K562 (cell line): ENCODE results near the gene PGAM2. TPM values are rescaled to one million over a fixed set of nuclear protein-coding genes. Genes with fewer than 3 reads are reported as not detected.
A peak's percentile ranks its signal among the peaks of the same experiment; 100 is the strongest.

Source experiments
- ERF ChIP-seq: fragments of 450-650 bp; formaldehyde crosslinking; IDR thresholded peaks from 2 replicates; pipeline ENCODE4 v1.4.0; 2020; ENCODE audit warnings: mild to moderate bottlenecking, mixed read lengths
- FOXA1 ChIP-seq: fragments of 450-650 bp; IDR thresholded peaks from 2 replicates; pipeline ENCODE4 v1.6.1; 2016; ENCODE audit warnings: mild to moderate bottlenecking, borderline replicate concordance
- HMG20A ChIP-seq: fragments of 450-650 bp; formaldehyde crosslinking; conservative IDR thresholded peaks from 2 replicates; pipeline ENCODE4 v1.4.0; 2020; ENCODE audit warnings: mild to moderate bottlenecking, mixed read lengths
- HNRNPUL1 ChIP-seq: fragments of 200-400 bp; formaldehyde crosslinking; IDR thresholded peaks from 2 replicates; pipeline ENCODE4 v1.6.1; 2017; ENCODE audit warnings: low read length
- LCOR ChIP-seq: sonication (generic); formaldehyde crosslinking; IDR thresholded peaks from 2 replicates; pipeline ENCODE4 v1.8.0; 2022; ENCODE audit warnings: mild to moderate bottlenecking, missing genetic modification reagents
- MAFF ChIP-seq: IDR thresholded peaks from 2 replicates; pipeline ENCODE4 v1.6.1; 2012; ENCODE audit warnings: low read length, improper control_type of control experiment
- PBX2 ChIP-seq, 2 experiments: IDR thresholded peaks in 1 of 2; conservative IDR thresholded peaks in 1 of 2; 2 replicates each; pipeline ENCODE4 v1.6.1; 2016; ENCODE audit warnings: low read depth in 2 of 2, mild to moderate bottlenecking in 1 of 2, missing compliant biosample characterization in 1 of 2, missing genetic modification characterization in 1 of 2, moderate library complexity in 1 of 2
- PRPF4 ChIP-seq: fragments of 200-400 bp; formaldehyde crosslinking; IDR thresholded peaks from one replicate; pipeline ENCODE4 v1.6.1; 2017; ENCODE audit warnings: low read length, low read depth, mild to moderate bottlenecking; ENCODE audit not compliant: insufficient read depth, poor library complexity, severe bottlenecking
- RAD51 ChIP-seq: fragments of 450-650 bp; IDR thresholded peaks from 2 replicates; pipeline ENCODE4 v1.7.1; 2016; ENCODE audit warnings: low read depth, mild to moderate bottlenecking, borderline replicate concordance
- RBM14 ChIP-seq: fragments of 200-400 bp; formaldehyde crosslinking; IDR thresholded peaks from 2 replicates; pipeline ENCODE4 v1.6.1; 2018; ENCODE audit warnings: low read depth, mild to moderate bottlenecking, low read length, moderate library complexity, borderline replicate concordance; ENCODE audit not compliant: insufficient read depth
- RBM22 ChIP-seq: fragments of 200-400 bp; formaldehyde crosslinking; IDR thresholded peaks from 2 replicates; pipeline ENCODE4 v1.6.1; 2018; ENCODE audit warnings: low read length, low read depth; ENCODE audit not compliant: poor library complexity, severe bottlenecking
- SETDB1 ChIP-seq: IDR thresholded peaks from one replicate; pipeline ENCODE4 v1.6.1; 2012; ENCODE audit warnings: low read length, control low read depth, inconsistent platforms
- SIRT6 ChIP-seq: IDR thresholded peaks from one replicate; pipeline ENCODE4 v1.6.1; 2012; ENCODE audit warnings: low read depth, mild to moderate bottlenecking, control low read depth, inconsistent platforms, low read length, moderate library complexity
- SLC30A9 ChIP-seq: fragments of 250-450 bp; sonication (Bioruptor Pico); IDR thresholded peaks from 2 replicates; pipeline ENCODE4 v1.8.0; 2022; ENCODE audit warnings: mild to moderate bottlenecking, moderate library complexity
- ZNF507 ChIP-seq: conservative IDR thresholded peaks from 2 replicates; pipeline ENCODE4 v1.6.1; 2017; ENCODE audit warnings: missing genetic modification characterization, missing compliant biosample characterization
- ZNF76 ChIP-seq: fragments of 250-450 bp; sonication (Bioruptor Pico); IDR thresholded peaks from 2 replicates; pipeline ENCODE4 v1.4.0; 2020; ENCODE audit warnings: mild to moderate bottlenecking, moderate library complexity, borderline replicate concordance
- polyA plus RNA-seq, 8 experiments: library from polyadenylated mRNA; depleted of rRNA in 4 of 8; stranded (reverse) in 5 of 8; unstranded in 3 of 8; fragments of >200 nt; fragmentation: Nextera tagmentation in 2 of 8; fragmentation: Illumina TruSeq in 1 of 8; extraction: Ambion mirVana in 2 of 8; extraction: Trizol in 1 of 8; gene quantifications; 2 replicates each; pipeline versions ENCODE4 v1.2.1 to v1.2.3, GENCODE V29; 2011 to 2014; ENCODE audit warnings: inconsistent platforms in 1 of 8, missing spikeins in 1 of 8
- total RNA-seq, 7 experiments: library from RNA; depleted of rRNA in 6 of 7; stranded (reverse); fragments of >200 nt in 6 of 7; fragmentation: Illumina TruSeq in 2 of 7; extraction: Trizol in 2 of 7; gene quantifications; 2 replicates each; pipeline versions ENCODE4 v1.2.1 to v1.2.3, GENCODE V29; 2011 to 2021; ENCODE audit warnings: low replicate concordance in 1 of 7
- TF ChIP-seq, protein P1 (sequence below): IDR thresholded peaks from 3 replicates; pipeline ENCODE4 v1.6.1; 2011; ENCODE audit warnings: borderline replicate concordance, mild to moderate bottlenecking, moderate library complexity; ENCODE audit not compliant: insufficient read length; ENCODE audit errors: extremely low read depth
- TF ChIP-seq, protein P2 (sequence below): sonication (generic); formaldehyde crosslinking; IDR thresholded peaks from 2 replicates; pipeline ENCODE4 v1.8.0; 2022; ENCODE audit warnings: mild to moderate bottlenecking, missing genetic modification reagents

The PGAM2 gene
- total and polyA plus RNA-seq, 9 of the 15 experiments (the other 6 are each of a cell fraction or from before 2014, with no cell fraction given): not detected

GRCh38 chr7:44081266-44081748 lies 15.9 kb upstream of the PGAM2 start (continued):
- no peak for TF ChIP-seq SETDB1
- TF ChIP-seq RBM14: no peak
- TF ChIP-seq ERF (CRISPR knock-in tag): no peak
- TF ChIP-seq MAFF: 0 out of 2 replicates have a peak, but pooled peaks have one; percentile 0
- no peak for TF ChIP-seq PBX2 (CRISPR knock-in tag; IDR thresholded peaks at IDR 0.05; ENCODE audit: low read depth)
- TF ChIP-seq PBX2 (tag; conservative IDR thresholded peaks at IDR 0.05; ENCODE audit: low read depth): no peak
- no peak for TF ChIP-seq SIRT6
- no peak for TF ChIP-seq ZNF507
- no peak for TF ChIP-seq RBM22
- TF ChIP-seq, protein P1, sequence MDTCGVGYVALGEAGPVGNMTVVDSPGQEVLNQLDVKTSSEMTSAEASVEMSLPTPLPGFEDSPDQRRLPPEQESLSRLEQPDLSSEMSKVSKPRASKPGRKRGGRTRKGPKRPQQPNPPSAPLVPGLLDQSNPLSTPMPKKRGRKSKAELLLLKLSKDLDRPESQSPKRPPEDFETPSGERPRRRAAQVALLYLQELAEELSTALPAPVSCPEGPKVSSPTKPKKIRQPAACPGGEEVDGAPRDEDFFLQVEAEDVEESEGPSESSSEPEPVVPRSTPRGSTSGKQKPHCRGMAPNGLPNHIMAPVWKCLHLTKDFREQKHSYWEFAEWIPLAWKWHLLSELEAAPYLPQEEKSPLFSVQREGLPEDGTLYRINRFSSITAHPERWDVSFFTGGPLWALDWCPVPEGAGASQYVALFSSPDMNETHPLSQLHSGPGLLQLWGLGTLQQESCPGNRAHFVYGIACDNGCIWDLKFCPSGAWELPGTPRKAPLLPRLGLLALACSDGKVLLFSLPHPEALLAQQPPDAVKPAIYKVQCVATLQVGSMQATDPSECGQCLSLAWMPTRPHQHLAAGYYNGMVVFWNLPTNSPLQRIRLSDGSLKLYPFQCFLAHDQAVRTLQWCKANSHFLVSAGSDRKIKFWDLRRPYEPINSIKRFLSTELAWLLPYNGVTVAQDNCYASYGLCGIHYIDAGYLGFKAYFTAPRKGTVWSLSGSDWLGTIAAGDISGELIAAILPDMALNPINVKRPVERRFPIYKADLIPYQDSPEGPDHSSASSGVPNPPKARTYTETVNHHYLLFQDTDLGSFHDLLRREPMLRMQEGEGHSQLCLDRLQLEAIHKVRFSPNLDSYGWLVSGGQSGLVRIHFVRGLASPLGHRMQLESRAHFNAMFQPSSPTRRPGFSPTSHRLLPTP: no peak
- no peak for TF ChIP-seq PRPF4
- TF ChIP-seq ZNF76 (CRISPR knock-in tag): no peak
- TF ChIP-seq SLC30A9 (CRISPR knock-in tag): no peak
- no peak for TF ChIP-seq HNRNPUL1
- peak; percentile 77; the same call in 1 of the 2 replicates for TF ChIP-seq RAD51
- peak; percentile 94 for TF ChIP-seq HMG20A (CRISPR knock-in tag)
- TF ChIP-seq, protein P2, sequence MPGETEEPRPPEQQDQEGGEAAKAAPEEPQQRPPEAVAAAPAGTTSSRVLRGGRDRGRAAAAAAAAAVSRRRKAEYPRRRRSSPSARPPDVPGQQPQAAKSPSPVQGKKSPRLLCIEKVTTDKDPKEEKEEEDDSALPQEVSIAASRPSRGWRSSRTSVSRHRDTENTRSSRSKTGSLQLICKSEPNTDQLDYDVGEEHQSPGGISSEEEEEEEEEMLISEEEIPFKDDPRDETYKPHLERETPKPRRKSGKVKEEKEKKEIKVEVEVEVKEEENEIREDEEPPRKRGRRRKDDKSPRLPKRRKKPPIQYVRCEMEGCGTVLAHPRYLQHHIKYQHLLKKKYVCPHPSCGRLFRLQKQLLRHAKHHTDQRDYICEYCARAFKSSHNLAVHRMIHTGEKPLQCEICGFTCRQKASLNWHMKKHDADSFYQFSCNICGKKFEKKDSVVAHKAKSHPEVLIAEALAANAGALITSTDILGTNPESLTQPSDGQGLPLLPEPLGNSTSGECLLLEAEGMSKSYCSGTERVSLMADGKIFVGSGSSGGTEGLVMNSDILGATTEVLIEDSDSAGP (CRISPR knock-in tag): no peak
- no peak for TF ChIP-seq FOXA1
- peak; percentile 85 for TF ChIP-seq LCOR (CRISPR knock-in tag)
